Stimulated activated CD8-positive, alpha-beta memory T cell treated with anti-CD3 and anti-CD28 coated beads, Interleukin-2, amount 100 ng/mL, for 48 hours (primary cell): Measurements from ENCODE around the gene VPS50.

Source experiments
- DNase-seq, 2 donors: peaks; one replicate each; pipeline ENCODE4 v3.0.0-alpha.2; 2020; ENCODE audit warnings: low read depth in 2 of 2

Gene VPS50, protein sequence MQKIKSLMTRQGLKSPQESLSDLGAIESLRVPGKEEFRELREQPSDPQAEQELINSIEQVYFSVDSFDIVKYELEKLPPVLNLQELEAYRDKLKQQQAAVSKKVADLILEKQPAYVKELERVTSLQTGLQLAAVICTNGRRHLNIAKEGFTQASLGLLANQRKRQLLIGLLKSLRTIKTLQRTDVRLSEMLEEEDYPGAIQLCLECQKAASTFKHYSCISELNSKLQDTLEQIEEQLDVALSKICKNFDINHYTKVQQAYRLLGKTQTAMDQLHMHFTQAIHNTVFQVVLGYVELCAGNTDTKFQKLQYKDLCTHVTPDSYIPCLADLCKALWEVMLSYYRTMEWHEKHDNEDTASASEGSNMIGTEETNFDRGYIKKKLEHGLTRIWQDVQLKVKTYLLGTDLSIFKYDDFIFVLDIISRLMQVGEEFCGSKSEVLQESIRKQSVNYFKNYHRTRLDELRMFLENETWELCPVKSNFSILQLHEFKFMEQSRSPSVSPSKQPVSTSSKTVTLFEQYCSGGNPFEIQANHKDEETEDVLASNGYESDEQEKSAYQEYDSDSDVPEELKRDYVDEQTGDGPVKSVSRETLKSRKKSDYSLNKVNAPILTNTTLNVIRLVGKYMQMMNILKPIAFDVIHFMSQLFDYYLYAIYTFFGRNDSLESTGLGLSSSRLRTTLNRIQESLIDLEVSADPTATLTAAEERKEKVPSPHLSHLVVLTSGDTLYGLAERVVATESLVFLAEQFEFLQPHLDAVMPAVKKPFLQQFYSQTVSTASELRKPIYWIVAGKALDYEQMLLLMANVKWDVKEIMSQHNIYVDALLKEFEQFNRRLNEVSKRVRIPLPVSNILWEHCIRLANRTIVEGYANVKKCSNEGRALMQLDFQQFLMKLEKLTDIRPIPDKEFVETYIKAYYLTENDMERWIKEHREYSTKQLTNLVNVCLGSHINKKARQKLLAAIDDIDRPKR

DNA sequence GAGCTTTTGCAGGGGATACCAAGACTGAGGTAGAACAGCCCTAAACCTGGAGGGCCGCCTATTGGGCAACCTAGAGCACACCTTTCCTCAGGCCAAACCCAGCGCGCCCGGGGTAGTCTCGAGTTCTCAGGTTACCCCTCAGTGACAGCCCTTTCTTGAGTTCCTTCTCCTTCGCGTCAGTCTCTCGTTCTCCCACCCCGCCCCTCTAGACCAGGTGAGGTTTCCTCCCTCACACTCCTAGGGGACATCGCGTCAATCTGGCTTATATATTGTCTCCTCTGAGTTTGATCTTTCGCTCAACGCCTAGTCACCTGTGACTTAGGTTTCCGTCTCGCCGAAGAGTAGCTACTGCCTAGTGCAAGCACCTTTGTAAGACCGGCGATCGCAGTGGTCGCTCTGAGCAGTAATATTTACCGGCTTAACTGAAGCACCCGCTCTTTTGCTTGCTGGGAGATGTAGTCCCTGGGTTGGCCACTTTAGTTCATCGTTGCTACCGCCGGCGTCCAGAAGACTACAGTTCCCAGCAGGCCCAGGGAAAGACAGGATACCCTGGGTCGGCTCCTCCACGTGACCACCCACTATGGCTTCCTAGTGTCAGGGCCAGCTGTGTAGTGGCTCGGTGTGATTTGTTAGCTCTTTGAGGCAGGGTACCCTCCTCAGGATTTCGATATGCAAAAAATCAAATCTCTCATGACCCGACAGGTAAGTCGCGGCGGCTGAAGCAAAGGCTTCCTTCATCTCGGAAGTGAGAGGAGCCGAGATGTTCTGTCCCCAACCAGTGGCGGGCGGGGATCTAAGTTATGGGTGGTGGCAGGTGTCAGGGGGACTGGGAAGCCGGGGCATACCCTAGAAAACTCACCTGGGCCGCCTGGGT is at the start of gene VPS50:
Gene VPS50, plus strand, starts transcription at position 568 of the 874 bp plus-strand sequence. Its CDS starts 102 bp downstream, at position 670.
- peak; percentile 68 to 78 for DNase-seq

DNA sequence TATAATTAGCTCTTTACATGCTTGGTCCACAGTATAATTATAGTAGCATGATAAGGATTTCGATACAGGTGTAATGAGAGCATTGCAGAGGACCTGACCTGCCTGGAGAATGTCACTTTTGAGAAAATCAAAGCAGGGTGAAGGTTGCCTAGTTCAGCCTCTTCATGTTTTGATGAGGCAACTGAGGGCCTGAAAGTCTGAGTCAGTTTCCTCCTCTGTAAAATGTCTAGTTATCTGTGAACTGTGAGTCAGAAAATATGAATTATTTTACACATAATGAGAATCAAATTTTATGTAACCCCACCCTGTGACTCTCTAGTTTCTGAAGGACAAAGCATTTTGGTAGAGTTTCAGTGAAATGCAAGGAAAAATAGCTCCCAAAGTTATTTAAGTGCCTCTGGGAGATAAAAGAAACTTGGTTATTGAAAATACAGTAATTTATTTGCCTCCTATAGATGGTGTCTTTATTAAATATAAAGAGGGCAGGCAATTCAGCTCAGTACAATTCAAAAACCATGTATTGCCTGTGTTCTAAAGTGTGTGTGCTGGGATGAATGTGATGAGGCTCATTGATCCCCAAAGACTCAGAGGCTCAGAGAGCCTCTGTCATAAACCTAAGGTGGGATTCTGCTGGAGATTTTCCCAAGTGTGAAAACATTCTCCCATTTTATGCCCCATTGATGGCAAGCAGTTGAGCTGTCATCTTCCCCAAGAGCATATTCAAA is 46.7 kb upstream of the VPS50 start:
- DNase-seq, result no peak

DNA sequence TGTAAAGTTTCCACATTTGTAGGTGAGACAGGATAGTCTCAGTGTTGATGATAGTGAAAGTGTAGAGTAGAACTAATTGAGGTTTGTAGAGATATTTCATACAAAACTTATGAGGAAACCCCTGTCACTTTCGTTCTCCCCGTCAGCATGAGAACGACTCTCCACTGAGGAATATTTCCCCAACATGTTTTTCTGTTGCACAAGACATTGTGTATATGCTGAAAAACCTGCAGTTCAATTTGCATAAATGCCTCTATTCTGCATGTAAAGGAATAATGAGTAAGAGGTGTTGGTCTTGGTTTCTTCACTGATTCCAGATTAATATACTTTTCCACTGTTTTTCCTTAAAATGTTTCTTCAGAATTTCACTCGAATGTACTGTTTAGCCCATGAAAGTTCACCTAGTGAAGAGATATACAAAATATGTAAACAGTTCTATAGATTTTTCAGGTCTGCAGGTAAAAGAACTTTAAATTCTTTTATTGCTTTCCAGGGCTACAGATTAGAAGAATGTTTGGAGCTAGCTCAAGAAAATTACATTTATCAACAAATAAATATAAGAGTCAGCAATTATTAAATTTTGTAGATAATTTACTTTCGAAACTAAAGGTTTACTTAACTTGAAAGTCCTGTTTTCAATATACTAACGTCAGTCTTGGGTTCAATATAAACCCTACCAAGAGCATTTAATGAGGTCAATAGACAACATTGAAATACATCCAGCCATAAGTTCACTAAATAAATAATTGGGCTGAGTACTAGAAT is 43.1 kb upstream of the VPS50 start:
- no peak for DNase-seq

DNA sequence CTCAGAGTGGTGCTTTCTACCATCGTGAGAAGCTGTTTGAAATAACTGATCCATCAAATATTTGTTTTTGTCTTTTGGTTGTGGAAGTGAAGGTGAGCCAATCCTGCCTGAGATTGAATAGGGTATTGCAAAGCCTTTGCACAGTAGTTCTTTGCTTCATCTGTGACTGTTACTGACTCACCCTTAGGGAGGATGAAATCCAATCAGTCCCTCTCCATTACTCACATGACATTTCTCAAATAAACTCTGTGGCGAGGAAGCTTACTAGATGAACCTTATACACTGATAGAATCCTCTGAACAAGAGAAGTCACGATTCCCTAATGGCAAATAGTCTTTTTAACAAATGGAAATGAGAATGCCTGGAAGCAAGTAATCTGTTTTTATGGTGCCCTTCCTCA is 37.8 kb upstream of the VPS50 start:
- no peak for DNase-seq

DNA sequence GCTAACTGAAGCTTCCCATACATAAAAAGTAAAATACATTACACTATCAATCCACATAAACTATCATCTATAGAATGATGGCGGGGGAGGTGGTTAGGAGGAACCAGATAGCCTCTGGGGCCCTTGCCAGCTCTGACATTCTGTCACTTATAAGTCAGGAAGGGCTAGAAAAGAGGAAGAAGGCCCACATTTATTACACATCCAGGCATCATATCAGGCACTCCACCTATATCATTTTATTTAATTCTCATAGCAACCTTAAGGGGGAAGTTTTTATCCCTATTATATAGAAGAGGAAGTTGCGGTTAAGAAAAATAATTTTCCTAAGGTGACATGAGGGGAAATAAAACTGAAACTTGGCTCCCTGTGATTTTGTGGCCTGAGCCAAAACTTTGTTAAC is 35.8 kb upstream of the VPS50 start:
- DNase-seq, result no peak

DNA sequence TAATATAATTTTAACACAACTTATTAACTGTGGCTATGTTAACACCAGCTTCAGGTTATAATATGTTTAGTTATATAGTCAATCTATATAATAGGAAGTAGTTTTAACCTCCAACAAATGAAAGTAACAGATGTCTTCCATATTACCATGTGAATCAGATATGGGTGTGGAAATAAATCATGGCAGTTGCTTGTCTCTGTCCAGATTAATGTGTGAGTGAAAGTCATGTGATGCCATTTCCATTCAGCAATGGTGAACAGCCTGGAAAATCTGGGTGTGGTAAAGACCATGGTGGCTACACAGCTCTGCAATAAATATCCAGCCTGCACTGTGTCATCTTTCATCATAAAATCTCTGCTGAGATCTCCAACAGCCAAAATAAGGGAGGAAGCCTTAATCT is 33.7 kb upstream of the VPS50 start:
- no peak for DNase-seq

DNA sequence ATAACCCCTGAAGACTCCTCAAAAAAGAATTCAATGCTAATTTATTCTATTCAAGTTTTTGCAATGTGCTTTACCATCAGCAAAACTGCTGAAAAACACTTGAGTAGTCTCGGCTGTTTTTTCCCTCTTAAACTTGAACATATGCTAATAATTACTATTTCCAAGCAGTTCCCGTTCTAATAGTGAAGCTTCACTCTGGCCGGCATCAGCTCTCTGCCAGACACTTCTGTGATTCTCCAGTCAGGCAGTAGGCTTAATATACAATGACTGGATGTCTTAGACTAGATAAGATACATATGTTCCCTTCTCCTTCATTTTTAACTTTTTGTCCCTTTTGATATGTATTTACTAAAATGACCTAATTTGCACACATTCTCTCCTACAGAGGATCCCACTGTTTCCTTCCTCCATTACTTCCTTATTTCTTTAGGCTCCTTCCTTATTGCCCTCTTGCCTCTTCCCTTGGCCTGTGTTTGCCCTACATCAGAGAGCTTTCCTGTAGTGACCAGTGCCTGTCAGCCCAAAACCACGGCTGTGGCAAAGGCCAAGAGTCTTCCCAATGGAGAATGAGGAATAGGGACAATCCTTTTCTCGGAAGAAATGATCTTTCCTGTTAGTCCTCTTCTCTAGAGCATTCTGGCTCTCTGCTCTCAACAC is 29.4 kb upstream of the VPS50 start:
- no peak for DNase-seq

DNA sequence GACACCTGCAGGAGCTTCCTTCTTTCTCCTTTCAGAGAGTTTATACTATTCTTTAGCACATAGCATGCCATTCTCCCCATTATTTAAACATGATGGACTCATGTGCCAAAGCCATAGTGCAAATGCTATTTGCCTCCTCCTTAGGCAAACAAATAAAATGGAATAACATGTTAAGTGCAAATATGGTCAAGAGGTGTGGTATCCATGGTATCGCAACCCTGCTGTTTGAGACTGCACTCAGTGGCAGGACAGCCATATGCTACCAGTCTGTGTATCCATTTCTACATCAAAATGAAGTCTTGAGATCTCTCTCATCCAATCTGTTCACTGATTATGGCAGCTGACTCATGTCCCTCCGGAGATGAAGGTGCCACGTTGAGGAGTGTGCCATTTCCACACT is 28.7 kb upstream of the VPS50 start:
- no peak for DNase-seq

DNA sequence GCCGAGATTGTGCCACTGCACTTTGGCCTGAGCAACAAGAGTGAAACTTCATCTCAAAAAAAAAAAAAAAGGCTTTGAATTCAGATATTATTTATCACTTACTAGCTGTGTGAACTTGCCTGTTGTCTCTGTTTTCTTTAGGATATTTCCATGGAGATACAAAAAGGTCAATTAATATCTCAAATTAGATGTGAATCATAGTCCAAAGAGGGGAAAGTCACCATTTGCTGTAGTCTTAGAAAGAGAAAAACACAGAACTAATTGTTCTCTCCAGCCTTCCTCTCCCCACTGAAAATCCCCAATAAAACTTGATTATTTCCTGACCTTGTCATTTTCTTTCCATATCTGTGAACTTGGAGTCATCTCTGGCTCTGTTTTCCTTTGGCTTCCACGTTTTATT is 27.1 kb upstream of the VPS50 start:
- no peak for DNase-seq

DNA sequence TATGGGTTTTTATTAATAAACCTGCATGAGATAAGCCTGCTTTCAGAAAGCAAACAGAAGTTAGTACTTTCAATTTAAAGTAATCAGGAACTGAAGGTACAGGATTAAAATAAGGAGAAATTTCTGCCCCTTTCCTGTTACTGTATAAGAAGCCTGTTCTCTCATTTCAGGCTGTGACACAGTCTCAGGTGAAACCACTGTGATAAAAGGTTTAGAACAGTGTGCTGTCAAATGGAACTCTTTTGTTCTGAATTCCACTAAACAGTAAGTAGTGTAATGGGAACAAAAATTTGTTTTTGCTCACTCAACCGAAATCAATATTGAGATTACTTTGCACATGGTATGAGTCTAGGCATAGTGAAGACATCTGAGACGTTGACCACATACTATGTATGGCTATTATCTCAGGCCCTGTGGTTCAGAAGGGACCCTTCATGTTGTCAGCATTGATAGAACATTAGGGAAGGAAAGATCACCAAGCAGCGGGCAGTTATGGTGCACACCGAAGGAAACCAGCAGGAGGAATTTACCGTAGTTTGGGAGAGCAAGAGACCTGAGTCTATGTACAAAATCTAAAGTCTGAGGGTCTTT is 20.8 kb upstream of the VPS50 start:
- DNase-seq, result no peak

DNA sequence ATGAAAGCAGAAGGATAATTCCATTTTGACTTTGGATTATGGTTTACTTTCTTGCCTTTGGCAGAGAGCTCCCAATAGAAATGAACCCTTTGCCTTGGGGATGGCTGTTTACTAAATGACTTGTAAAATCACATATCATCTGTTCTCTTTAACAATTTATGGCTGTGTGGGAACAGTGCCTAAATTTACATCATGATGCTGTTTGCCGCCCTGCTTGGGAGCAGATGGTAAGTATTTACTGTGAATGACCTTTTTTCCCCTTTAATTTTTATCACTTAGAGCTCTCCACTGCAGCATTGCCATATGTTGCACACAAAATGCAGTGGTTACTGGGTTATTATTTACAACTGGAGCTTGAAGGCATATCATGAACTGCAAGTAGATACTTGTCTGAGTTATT is 19.3 kb upstream of the VPS50 start:
- no peak for DNase-seq

DNA sequence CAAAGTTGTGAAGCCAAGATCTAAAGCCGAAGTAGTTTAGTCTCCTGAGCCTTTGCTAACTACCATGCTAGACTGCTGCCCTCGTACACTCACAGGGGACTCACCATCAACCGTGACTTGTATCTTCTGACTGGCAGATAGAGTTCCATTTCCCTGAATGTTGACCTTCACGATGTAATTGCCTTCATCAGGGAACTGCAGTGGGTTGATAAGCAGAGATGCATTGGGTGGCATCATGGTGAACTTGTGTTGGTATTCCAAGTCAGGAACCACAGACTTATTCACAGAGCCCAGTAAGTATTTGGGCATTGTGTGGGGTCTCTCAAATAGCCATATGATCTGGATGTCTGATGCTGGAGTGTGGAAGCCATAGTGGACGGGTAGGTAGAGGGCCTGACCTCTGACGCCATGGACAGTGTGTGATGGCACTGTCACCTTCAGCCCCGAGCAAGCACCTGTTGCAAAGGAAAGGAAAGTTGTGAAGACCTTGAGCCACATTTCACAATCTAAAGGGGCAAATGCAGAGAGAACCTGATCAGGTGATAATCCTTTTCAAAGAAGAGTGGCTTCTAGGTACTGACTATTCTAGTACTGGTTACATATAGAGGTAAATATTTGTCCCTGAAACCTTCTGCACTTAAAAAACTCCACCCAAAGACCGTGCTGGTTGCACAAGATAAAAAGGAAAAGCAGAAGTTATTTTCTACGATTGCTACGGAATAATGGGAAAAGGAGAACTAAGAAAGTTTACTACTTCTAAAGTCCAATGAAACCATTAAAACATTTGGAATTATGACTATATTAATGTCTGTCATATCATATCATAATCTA is 13.0 kb upstream of the VPS50 start:
- DNase-seq, result no peak

DNA sequence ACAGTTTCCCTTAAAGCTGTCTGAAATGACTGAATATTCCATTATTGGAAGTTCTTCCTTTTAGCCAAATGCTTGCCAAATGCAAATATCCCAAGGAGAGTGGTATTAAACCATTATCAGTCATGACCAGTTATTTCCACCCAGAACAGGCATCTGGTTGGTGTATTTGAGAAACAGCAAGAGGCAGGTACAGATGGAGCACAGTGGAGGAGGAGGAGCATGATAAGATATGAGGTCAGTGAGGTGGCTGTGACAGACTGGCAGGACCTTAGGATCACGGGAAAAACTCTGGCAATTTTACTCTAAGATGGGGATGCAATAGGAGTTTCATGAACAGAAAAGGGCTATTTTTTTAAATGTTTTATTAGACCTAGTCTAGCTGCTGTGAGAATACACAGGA is 12.3 kb upstream of the VPS50 start:
- no peak for DNase-seq

DNA sequence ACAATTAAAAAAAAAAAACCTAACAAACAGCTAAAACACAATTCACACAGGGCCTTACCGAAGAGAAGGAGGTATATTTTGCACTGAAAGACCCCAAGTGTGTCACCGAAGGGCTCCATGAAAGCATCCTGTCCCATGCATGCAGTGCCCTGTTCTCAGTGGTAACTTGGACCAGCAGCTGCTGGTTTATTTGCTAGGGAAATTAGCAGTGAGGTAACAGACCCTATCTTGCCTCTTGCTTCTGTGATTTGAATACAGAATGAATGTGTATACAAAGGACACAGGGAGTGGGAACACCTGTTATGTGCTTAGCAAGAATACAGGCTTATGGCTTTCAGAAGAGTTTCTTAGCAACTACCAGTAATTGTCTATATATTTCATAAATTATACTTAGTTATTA is 5.9 kb upstream of the VPS50 start, which contains the start of gene HEPACAM2:
Gene HEPACAM2, minus strand, starts transcription at position 160 of the 400 bp plus-strand sequence.
- no peak for DNase-seq

DNA sequence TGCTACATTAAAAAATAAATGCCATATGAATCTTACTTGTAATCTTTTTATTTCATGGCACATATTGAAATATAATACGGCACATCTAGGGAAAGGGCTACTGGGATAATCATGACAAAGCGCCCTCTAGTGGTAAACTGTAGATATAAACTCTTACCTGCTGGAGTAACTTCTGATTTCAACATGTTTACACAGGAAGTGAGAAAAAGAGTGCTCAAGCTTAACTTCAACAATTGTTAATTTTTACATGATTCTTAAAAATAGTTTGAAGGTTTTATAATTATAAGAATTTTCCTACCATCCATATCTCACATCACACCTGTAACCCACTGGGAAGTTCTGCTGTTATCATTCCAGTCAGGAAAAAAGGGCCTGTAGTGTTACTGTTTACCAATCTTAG is 3.9 kb upstream of the VPS50 start:
- no peak for DNase-seq

DNA sequence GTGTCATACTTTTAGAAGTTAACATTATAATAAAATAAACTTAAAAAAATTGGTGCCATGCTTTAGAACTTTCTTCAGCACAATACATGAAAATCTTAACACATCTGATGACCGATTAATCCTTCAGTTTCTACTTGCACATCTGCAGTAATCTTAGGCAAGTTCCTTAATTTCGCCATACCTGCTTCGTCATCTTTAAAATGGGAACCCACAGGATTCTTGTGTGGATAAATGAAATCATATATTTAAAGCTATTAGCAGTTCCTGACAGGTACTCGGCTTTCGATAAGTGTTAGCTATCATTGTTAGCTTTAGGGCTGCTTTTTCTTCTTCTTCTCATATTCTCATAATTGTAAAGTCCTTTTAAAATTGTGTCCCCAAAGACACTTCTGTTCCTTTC is 907 bp upstream of the VPS50 start:
- DNase-seq, result no peak

DNA sequence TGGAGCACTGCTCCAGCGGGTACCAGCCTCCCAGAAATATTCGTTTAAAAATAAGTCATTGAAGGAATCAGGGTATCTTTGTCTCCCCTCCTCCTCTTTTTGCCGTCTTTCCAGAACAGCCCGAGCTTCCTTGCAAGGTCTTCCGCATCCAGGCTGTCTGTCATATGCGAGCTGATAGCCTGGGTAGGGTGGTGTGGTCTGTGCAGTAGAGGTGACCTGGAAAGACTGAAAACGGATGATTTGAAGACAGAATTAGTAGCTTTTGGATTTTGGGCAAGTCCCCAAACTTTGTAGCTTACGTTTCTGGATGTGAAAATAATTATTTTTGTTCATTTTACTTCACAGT is 480 bp downstream of the VPS50 start:
- no peak for DNase-seq

DNA sequence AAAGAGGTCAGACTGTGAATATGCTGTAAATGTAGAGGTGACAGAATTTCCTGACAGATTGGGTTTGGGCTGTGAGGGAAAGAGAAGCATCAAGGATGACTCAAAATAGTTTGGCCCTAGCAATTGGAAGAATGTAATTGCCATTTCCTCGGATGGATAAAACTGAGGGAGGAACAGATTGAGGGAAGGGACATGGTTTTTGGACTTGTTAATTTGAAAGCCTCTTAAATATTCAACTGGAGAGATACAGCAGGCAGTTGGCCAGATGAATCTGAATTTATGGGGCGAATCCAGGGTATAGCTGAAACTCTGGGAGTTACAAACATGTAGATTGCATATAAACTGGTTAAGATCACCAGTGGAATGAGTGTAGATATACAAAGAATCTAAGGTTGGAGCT is 3.4 kb downstream of the VPS50 start:
- DNase-seq, result no peak

DNA sequence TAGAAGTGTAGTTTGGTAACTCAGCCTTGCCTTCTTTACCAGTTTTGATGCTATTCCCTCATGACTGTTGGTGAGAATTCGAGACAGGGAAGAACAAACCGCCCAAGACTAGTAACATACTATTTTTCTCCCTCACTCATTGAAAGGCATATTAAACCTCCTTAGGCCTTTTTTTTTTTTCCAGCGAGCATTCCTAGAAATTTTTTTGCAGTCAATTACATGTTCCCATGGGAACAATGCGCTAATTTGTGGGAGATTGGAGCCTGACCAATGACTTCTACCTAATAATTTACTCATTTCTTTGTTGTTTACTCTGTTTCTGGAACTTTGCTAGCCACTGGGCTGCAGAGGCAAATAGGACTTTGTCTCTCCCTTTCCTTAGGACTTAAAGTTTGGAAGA is 6.0 kb downstream of the VPS50 start:
- no peak for DNase-seq
